ENCODE measurements around the gene GRB10.

GRCh38 chr7:50749896-50750295 lies 32.8 kb downstream of the GRB10 start:
- TF ChIP-seq POLR2A (IDR thresholded peaks at IDR 0.05; ENCODE audit: low read length) (no peak), GATA1 (IDR thresholded peaks at IDR 0.05; ENCODE audit: low read depth, low read length) (no peak)

Data from erythroblast (primary cell).